ENCODE data around the gene KRTAP19-5.

KRTAP19-5 gene

DNA sequence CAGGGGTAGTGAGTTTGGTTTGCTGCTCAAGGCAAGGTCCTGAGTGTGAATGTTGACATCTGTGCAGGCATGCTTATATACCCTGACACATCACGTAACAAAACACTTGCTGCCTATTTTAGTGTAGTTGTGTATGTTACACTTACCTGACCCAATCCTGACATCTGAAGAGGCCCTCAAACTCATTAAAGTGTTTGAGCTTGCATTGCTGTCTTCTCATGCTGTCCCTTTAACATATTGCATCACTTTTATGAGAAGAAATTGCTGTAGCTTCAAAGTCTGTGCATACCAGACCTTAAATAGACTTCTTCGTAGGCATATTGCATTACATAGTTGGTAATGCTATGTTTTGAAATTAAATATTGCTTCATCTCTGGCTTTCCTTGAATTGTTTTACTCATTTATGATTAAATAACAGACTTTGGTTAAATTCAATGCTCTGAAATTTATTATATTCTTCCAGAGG lies 9.9 kb downstream of the KRTAP19-5 start, which contains the start of gene KRTAP19-3:
KRTAP19-3 (minus strand) TSS at position 51 of the 466 bp plus-strand sequence. CDS start 56 bp downstream, outside the sequence.
- H3K27me3 ChIP-seq (ENCODE audit: insufficient read depth, low read length, poor library complexity, severe bottlenecking), result no peaks in the 10 kb centered on the region
- no peak within 1 kb of the TSS for H3K4me3 ChIP-seq (ENCODE audit: low read length, poor library complexity, severe bottlenecking)
- H3K79me2 ChIP-seq (ENCODE audit: insufficient read depth, low read length), result no peaks in the 10 kb centered on the region
- H3K36me3 ChIP-seq (ENCODE audit: insufficient read depth, low read length), result no peaks in the 10 kb centered on the region
- no peaks in the 10 kb centered on the region for H4K20me1 ChIP-seq (ENCODE audit: insufficient read depth, low read length, poor library complexity, severe bottlenecking)
- H3K9me3 ChIP-seq (ENCODE audit: insufficient read depth, low read depth, low read length), result peaks cover 2% of the 10 kb centered on the region; the same call in 1 of the 2 replicates
- TF ChIP-seq, protein P1, sequence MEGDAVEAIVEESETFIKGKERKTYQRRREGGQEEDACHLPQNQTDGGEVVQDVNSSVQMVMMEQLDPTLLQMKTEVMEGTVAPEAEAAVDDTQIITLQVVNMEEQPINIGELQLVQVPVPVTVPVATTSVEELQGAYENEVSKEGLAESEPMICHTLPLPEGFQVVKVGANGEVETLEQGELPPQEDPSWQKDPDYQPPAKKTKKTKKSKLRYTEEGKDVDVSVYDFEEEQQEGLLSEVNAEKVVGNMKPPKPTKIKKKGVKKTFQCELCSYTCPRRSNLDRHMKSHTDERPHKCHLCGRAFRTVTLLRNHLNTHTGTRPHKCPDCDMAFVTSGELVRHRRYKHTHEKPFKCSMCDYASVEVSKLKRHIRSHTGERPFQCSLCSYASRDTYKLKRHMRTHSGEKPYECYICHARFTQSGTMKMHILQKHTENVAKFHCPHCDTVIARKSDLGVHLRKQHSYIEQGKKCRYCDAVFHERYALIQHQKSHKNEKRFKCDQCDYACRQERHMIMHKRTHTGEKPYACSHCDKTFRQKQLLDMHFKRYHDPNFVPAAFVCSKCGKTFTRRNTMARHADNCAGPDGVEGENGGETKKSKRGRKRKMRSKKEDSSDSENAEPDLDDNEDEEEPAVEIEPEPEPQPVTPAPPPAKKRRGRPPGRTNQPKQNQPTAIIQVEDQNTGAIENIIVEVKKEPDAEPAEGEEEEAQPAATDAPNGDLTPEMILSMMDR (conservative IDR thresholded peaks at IDR 0.05; ENCODE audit: low read length), result no peak
- TF ChIP-seq EZH2phosphoT487 (IDR thresholded peaks at IDR 0.05; ENCODE audit: borderline replicate concordance), result no peak
- no peaks in the 10 kb centered on the region for H3F3A ChIP-seq (ENCODE audit: low read depth)
- H3K9ac ChIP-seq (ENCODE audit: low read depth, low read length, poor library complexity, severe bottlenecking), result no peak within 1 kb of the TSS
- H3K4me2 ChIP-seq (ENCODE audit: low read depth, low read length, poor library complexity, severe bottlenecking), result no peak within 1 kb of the TSS
- H2AFZ ChIP-seq (ENCODE audit: low read length), result no peak within 1 kb of the TSS
- H3K4me1 ChIP-seq (ENCODE audit: insufficient read depth, low read length, poor library complexity, severe bottlenecking), result no peaks in the 10 kb centered on the region
- H3K9me2 ChIP-seq (replicated peaks; ENCODE audit: low read depth, low read length), result no peaks in the 10 kb centered on the region

DNA sequence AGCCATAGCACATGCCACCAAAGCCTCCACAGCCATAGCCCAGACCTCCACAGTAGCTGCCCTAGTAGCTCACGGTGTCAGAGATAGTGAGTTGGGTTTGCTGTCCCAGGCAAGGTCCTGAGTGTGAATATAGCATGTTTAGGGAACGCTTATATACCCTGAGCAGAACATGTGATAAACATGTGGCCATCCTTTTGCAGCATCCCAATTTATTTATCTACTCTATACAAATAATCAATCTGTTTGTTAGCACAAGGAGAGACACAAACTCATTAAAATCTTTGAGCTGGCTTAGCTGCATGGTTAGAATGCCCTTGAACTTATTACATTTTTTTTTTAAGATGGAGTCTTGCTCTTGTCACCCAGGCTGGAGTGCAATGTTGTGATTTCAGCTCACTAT lies 14.6 kb downstream of the KRTAP19-5 start, which contains the start of gene KRTAP19-2:
KRTAP19-2 (minus strand) TSS at position 101 of the 400 bp plus-strand sequence; CDS start at position 13, 88 bp downstream.
- Histone ChIP-seq H4K20me1 (ENCODE audit: insufficient read depth, low read length, poor library complexity, severe bottlenecking) (no peaks in the 10 kb centered on the region), H3K36me3 (ENCODE audit: insufficient read depth, low read length) (no peaks in the 10 kb centered on the region), H3K9me3 (ENCODE audit: insufficient read depth, low read depth, low read length) (peaks cover 3% of the 10 kb centered on the region; the same call in 1 of the 2 replicates), H2AFZ (ENCODE audit: low read length) (no peak within 1 kb of the TSS), H3F3A (ENCODE audit: low read depth) (no peaks in the 10 kb centered on the region), H3K9ac (ENCODE audit: low read depth, low read length, poor library complexity, severe bottlenecking) (no peak within 1 kb of the TSS), H3K4me1 (ENCODE audit: insufficient read depth, low read length, poor library complexity, severe bottlenecking) (no peaks in the 10 kb centered on the region), H3K79me2 (ENCODE audit: insufficient read depth, low read length) (no peaks in the 10 kb centered on the region), H3K4me3 (ENCODE audit: low read length, poor library complexity, severe bottlenecking) (no peak within 1 kb of the TSS), H3K27me3 (ENCODE audit: insufficient read depth, low read length, poor library complexity, severe bottlenecking) (no peaks in the 10 kb centered on the region), H3K9me2 (replicated peaks; ENCODE audit: low read depth, low read length) (no peaks in the 10 kb centered on the region), H3K4me2 (ENCODE audit: low read depth, low read length, poor library complexity, severe bottlenecking) (no peak within 1 kb of the TSS)
- no peak for TF ChIP-seq EZH2phosphoT487 (IDR thresholded peaks at IDR 0.05; ENCODE audit: borderline replicate concordance)
- TF ChIP-seq, protein P1 (conservative IDR thresholded peaks at IDR 0.05; ENCODE audit: low read length), result no peak

DNA sequence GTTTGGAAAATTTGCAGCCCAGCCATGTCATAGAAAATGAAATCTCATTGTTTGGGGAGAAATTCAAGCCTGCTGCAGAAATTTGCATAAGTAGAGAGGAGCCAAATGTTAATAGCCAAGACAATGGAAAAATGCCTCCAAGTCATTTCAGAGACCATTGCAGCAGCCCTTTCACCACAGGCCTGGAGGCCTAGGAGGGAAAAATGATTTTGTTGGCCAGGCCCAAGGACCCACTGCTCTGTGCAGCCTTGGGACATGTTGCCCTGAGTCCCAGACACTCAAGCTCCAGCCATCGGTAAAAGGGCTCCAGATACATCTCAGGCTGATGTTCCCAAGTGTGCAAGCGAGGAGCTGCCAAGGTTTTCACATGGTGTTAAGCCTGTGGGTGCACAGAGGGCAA lies 15.8 kb downstream of the KRTAP19-5 start:
- H3K79me2 ChIP-seq (ENCODE audit: insufficient read depth, low read length), result no peaks in the 10 kb centered on the region
- no peaks in the 10 kb centered on the region for H3K9me2 ChIP-seq (replicated peaks; ENCODE audit: low read depth, low read length)
- H3K9me3 ChIP-seq (ENCODE audit: insufficient read depth, low read depth, low read length), result peaks cover 3% of the 10 kb centered on the region; the same call in 1 of the 2 replicates
- H3K36me3 ChIP-seq (ENCODE audit: insufficient read depth, low read length), result no peaks in the 10 kb centered on the region
- H3K4me2 ChIP-seq (ENCODE audit: low read depth, low read length, poor library complexity, severe bottlenecking), result no peak overlapping the region
- no peaks in the 10 kb centered on the region for H3K27me3 ChIP-seq (ENCODE audit: insufficient read depth, low read length, poor library complexity, severe bottlenecking)
- H2AFZ ChIP-seq (ENCODE audit: low read length), result no peak overlapping the region
- no peaks in the 10 kb centered on the region for H3K4me1 ChIP-seq (ENCODE audit: insufficient read depth, low read length, poor library complexity, severe bottlenecking)
- no peaks in the 10 kb centered on the region for H4K20me1 ChIP-seq (ENCODE audit: insufficient read depth, low read length, poor library complexity, severe bottlenecking)
- TF ChIP-seq, protein P1 (conservative IDR thresholded peaks at IDR 0.05; ENCODE audit: low read length), result no peak
- no peak for TF ChIP-seq EZH2phosphoT487 (IDR thresholded peaks at IDR 0.05; ENCODE audit: borderline replicate concordance)
- H3F3A ChIP-seq (ENCODE audit: low read depth), result no peaks in the 10 kb centered on the region
- H3K4me3 ChIP-seq (ENCODE audit: low read length, poor library complexity, severe bottlenecking), result no peak overlapping the region
- no peak overlapping the region for H3K9ac ChIP-seq (ENCODE audit: low read depth, low read length, poor library complexity, severe bottlenecking)

Data from Loucy (cell line).